CD4-positive, alpha-beta memory T cell (primary cell): ENCODE results near the gene CRYGD. TPM values are rescaled to one million over a fixed set of nuclear protein-coding genes. Genes with fewer than 3 reads are reported as not detected.

ENCODE experiments used
- CTCF ChIA-PET: fragments of 350-600 bp; sonication (Branson Sonifier 250); formaldehyde crosslinking; loops from one replicate; lab custom pipeline; 2021; ENCODE audit warnings: inconsistent platforms; ENCODE audit not compliant: partially characterized antibody; lab: Charles Lee
- POLR2A ChIA-PET: fragments of 350-600 bp; sonication (Branson Sonifier 250); formaldehyde crosslinking; loops from one replicate; lab custom pipeline; 2021; ENCODE audit not compliant: partially characterized antibody; lab: Charles Lee
- DNase-seq, 5 donors: peaks; one replicate each; pipeline versions ENCODE4 v3.0.0 to v3.0.0-alpha.2; 2020 to 2022; ENCODE audit warnings: mixed read lengths in 1 of 5
- H3K27ac ChIP-seq: one replicate; pipeline ENCODE4 v1.7.0; 2013; ENCODE audit warnings: low read depth, low read length
- H3K27me3 ChIP-seq: 2 replicates; pipeline ENCODE4 v1.7.0; 2013; ENCODE audit warnings: mild to moderate bottlenecking, low read length, moderate library complexity; ENCODE audit not compliant: insufficient read depth
- H3K36me3 ChIP-seq: 2 replicates; pipeline ENCODE4 v1.7.0; 2013; ENCODE audit warnings: mild to moderate bottlenecking, low read length, moderate library complexity; ENCODE audit not compliant: insufficient read depth
- H3K4me1 ChIP-seq: 2 replicates; pipeline ENCODE4 v1.7.0; 2013; ENCODE audit warnings: mild to moderate bottlenecking, low read length, moderate library complexity; ENCODE audit not compliant: insufficient read depth
- H3K4me3 ChIP-seq, 2 donors: one replicate each; pipeline ENCODE4 v1.7.0; 2013; ENCODE audit warnings: low read length in 2 of 2, mild to moderate bottlenecking in 1 of 2
- H3K9me3 ChIP-seq, 2 donors: one replicate each; pipeline ENCODE4 v1.7.0; 2013; ENCODE audit warnings: low read length in 2 of 2, control low read depth in 1 of 2; ENCODE audit not compliant: control insufficient read depth in 1 of 2
- H3K27ac Mint-ChIP-seq, 7 donors: one replicate each; pipeline ENCODE4 v1.8.0; 2020 to 2021; ENCODE audit warnings: mixed read lengths in 7 of 7, mild to moderate bottlenecking in 6 of 7, inconsistent platforms in 3 of 7, moderate library complexity in 3 of 7
- H3K27me3 Mint-ChIP-seq, 2 donors: one replicate each; pipeline ENCODE4 v1.8.0; 2020 to 2021; ENCODE audit warnings: mixed read lengths in 2 of 2
- H3K36me3 Mint-ChIP-seq, 2 donors: one replicate each; pipeline ENCODE4 v1.8.0; 2020 to 2021; ENCODE audit warnings: mixed read lengths in 2 of 2, inconsistent platforms in 1 of 2, mild to moderate bottlenecking in 1 of 2
- H3K4me1 Mint-ChIP-seq, 4 donors: one replicate each; pipeline ENCODE4 v1.8.0; 2020 to 2021; ENCODE audit warnings: mixed read lengths in 4 of 4, mild to moderate bottlenecking in 1 of 4
- H3K4me3 Mint-ChIP-seq, 8 donors: one replicate each; pipeline ENCODE4 v1.8.0; 2020 to 2021; ENCODE audit warnings: mixed read lengths in 8 of 8, mild to moderate bottlenecking in 7 of 8, moderate library complexity in 6 of 8, inconsistent platforms in 3 of 8
- H3K9me3 Mint-ChIP-seq, 8 donors: one replicate each; pipeline ENCODE4 v1.8.0; 2020 to 2021; ENCODE audit warnings: mixed read lengths in 8 of 8, mild to moderate bottlenecking in 5 of 8, inconsistent platforms in 3 of 8, moderate library complexity in 1 of 8
- intact Hi-C: fragments of 100-400 bp; cut with micrococcal nuclease; formaldehyde crosslinking; loops from one replicate; pipeline ENCODE4 v1.15.1; 2023
- polyA plus RNA-seq, 2 donors: library from polyadenylated mRNA; unstranded; fragments of 300-500 nt; fragmentation: Illumina TruSeq; gene quantifications; one replicate each; pipeline ENCODE4 v1.2.3, GENCODE V29; 2021
- total RNA-seq, 2 experiments: library from RNA; stranded (reverse); gene quantifications; one replicate each; pipeline ENCODE4 v1.2.3, GENCODE V29; 2021

CRYGD gene
- total and polyA plus RNA-seq, 4 experiments from 2014 or later: not detected

- peaks cover 7 to 20% (median 9%) of the 10 kb centered on the region in 4 donors for H3K4me1 Mint-ChIP-seq
- H3K27ac ChIP-seq: no peak overlapping the region
- intact Hi-C loops: no loop called here
- peaks cover 0 to 4% (median 0%) of the 10 kb centered on the region in 8 donors for H3K9me3 Mint-ChIP-seq
- POLR2A ChIA-PET: no interaction called here
- H3K36me3 Mint-ChIP-seq: no peaks in the 10 kb centered on the region
- H3K27me3 ChIP-seq: no peaks in the 10 kb centered on the region
- no peak overlapping the region for H3K4me3 ChIP-seq
- peaks cover 0 to 7% of the 10 kb centered on the region in 2 donors for H3K27me3 Mint-ChIP-seq
- no peaks in the 10 kb centered on the region for H3K36me3 ChIP-seq
- no peak overlapping the region for H3K27ac Mint-ChIP-seq
- no peak for DNase-seq
- no peaks in the 10 kb centered on the region for H3K4me1 ChIP-seq
- H3K4me3 Mint-ChIP-seq: no peak overlapping the region
- CTCF ChIA-PET: no interaction called here
- no peaks in the 10 kb centered on the region for H3K9me3 ChIP-seq
These were observed 26.5 kb downstream of the CRYGD start for GRCh38 chr2:208097801-208098200.

DNA sequence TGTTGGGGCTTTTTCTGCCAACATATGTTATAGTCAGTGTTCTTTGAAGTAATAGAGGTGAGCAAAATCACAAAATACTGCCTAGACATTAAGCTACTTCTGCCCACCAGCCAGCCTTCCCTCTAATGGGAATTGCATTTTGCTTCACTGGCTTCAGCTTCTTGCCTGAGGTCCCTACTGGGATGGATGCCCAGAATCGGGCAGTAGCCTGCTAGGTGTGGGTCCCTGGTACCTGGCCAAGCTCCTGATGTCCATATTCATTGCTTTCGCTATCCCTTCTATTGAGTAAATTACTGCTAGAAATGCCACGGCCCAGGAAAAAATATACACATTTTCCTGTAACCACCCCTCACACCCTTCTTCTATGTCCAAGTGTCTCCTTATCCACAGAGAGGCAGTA, 27.0 kb downstream of the CRYGD start:
- ChIA-PET CTCF (no interaction called here), POLR2A (no interaction called here)
- H3K27ac ChIP-seq: no peak overlapping the region
- H3K4me1 ChIP-seq: no peaks in the 10 kb centered on the region
- no peaks in the 10 kb centered on the region for H3K9me3 ChIP-seq
- intact Hi-C loops: no loop called here
- H3K9me3 Mint-ChIP-seq: peaks cover 0 to 4% (median 0%) of the 10 kb centered on the region in 8 donors
- H3K27me3 Mint-ChIP-seq: peaks cover 0 to 7% of the 10 kb centered on the region in 2 donors
- DNase-seq: no peak
- H3K4me3 ChIP-seq: no peak overlapping the region
- H3K4me1 Mint-ChIP-seq: peaks cover 7 to 20% (median 9%) of the 10 kb centered on the region in 4 donors
- no peak overlapping the region for H3K27ac Mint-ChIP-seq
- no peaks in the 10 kb centered on the region for H3K36me3 Mint-ChIP-seq
- H3K36me3 ChIP-seq: no peaks in the 10 kb centered on the region
- no peak overlapping the region for H3K4me3 Mint-ChIP-seq
- no peaks in the 10 kb centered on the region for H3K27me3 ChIP-seq

DNA sequence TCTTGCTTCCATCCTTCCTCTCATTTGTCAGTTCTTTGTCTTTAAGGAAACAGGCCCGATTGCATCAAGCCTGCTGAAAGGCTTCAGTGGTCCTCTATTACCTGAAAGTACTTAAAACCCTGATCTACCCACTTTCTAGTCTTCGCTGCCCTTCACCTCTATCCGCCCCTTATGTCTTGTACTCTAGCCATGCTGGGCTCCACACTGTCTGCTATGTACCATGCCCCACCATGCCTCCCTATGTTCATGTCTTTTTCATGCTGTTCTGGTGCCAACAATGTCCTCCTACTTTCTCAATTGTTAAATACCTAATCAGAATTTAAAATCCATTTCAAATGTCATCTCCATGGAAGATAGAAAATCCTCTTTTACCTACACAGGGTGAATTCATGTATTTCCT, 28.2 kb downstream of the CRYGD start:
- ChIA-PET POLR2A (no interaction called here), CTCF (no interaction called here)
- H3K4me1 ChIP-seq: no peaks in the 10 kb centered on the region
- H3K4me3 Mint-ChIP-seq: no peak overlapping the region
- no peak for DNase-seq
- peaks cover 0 to 6% of the 10 kb centered on the region in 2 donors for H3K27me3 Mint-ChIP-seq
- no peak overlapping the region for H3K4me3 ChIP-seq
- peaks cover 3 to 11% (median 4%) of the 10 kb centered on the region in 4 donors for H3K4me1 Mint-ChIP-seq
- no peaks in the 10 kb centered on the region for H3K36me3 Mint-ChIP-seq
- no peak overlapping the region for H3K27ac ChIP-seq
- no peak overlapping the region for H3K27ac Mint-ChIP-seq
- intact Hi-C loops: no loop called here
- no peaks in the 10 kb centered on the region for H3K27me3 ChIP-seq
- H3K36me3 ChIP-seq: no peaks in the 10 kb centered on the region
- no peaks in the 10 kb centered on the region for H3K9me3 ChIP-seq
- H3K9me3 Mint-ChIP-seq: peaks cover 0 to 4% (median 0%) of the 10 kb centered on the region in 8 donors

DNA sequence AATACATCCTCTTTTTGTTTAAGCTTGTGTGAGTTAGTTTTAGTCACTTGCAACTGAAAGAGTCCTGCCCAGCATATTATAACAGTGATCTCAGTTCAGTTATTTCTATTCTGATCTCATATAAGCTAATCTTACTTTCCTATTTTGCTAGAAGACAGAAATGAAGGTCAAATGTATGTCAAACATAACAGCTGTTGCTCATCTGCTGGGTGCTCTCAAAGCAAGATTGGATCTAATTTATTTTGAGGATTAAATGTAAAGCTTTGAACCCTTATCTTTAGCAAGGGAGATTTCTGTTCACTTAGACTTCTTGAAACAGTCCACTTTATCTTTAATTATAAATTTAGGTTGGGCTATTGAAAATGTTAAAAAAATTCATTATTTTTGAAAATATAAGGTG, 31.2 kb downstream of the CRYGD start:
- POLR2A ChIA-PET: no interaction called here
- intact Hi-C loops: no loop called here
- Mint-ChIP-seq H3K36me3 (no peaks in the 10 kb centered on the region), H3K27me3 (peaks cover 0 to 4% of the 10 kb centered on the region in 2 donors), H3K4me1 (no peaks in the 10 kb centered on the region), H3K27ac (no peak overlapping the region), H3K9me3 (peaks cover 0 to 4% (median 0%) of the 10 kb centered on the region in 8 donors), H3K4me3 (no peak overlapping the region)
- CTCF ChIA-PET: interaction anchor here (1.0 kb wide), 1 partner anchor 8 kb away, joined by 3 read pairs; no protein-coding TSS in a partner anchor
- Histone ChIP-seq H3K27ac (no peak overlapping the region), H3K4me3 (no peak overlapping the region), H3K4me1 (no peaks in the 10 kb centered on the region), H3K9me3 (no peaks in the 10 kb centered on the region), H3K36me3 (no peaks in the 10 kb centered on the region), H3K27me3 (no peaks in the 10 kb centered on the region)
- no peak for DNase-seq

DNA sequence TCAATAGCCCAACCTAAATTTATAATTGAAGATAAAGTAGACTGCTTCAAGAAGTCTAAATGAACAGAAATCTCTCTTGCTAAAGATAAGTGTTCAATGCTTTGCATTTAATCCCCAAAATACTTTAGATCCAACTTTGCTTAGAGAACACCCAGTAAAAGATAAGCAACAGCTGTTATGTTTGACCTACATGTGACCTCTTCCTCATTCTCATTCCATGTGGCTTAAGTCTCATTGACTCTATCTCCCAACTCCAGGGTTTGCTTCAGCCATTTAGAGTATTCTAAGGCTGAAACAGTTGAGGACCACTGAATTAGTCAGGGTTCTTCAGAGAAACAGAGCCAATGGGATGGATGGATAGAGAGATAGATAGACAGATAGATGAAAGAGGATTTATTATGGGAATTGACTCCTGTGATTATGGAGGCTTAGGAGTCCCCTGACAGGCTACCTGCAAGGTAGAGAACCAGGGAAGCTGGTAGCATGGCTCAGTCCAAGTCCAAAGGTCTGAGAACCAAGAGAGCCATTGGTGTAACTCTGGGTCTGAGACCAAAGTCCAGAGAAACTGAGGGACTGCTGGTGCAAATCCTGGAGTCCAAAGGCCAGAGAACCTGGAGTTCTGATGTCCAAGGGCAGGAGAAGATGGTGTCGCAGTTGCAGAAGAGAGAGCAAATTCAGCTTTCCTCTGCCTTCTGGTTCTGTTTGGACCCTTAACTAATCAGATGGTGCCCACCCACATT, 32.1 kb downstream of the CRYGD start:
- Mint-ChIP-seq H3K9me3 (peaks cover 0 to 4% (median 0%) of the 10 kb centered on the region in 8 donors), H3K36me3 (no peaks in the 10 kb centered on the region), H3K4me3 (no peak overlapping the region), H3K27me3 (peaks cover 0 to 4% of the 10 kb centered on the region in 2 donors), H3K27ac (no peak overlapping the region), H3K4me1 (no peaks in the 10 kb centered on the region)
- intact Hi-C loops: no loop called here
- ChIA-PET POLR2A (no interaction called here), CTCF (interaction anchor here (1.0 kb wide), 1 partner anchor 9 kb away, joined by 3 read pairs; no protein-coding TSS in a partner anchor)
- H3K9me3 ChIP-seq: no peaks in the 10 kb centered on the region
- H3K4me3 ChIP-seq: no peak overlapping the region
- H3K27ac ChIP-seq: no peak overlapping the region
- H3K27me3 ChIP-seq: no peaks in the 10 kb centered on the region
- no peaks in the 10 kb centered on the region for H3K36me3 ChIP-seq
- no peak for DNase-seq
- H3K4me1 ChIP-seq: no peaks in the 10 kb centered on the region

DNA sequence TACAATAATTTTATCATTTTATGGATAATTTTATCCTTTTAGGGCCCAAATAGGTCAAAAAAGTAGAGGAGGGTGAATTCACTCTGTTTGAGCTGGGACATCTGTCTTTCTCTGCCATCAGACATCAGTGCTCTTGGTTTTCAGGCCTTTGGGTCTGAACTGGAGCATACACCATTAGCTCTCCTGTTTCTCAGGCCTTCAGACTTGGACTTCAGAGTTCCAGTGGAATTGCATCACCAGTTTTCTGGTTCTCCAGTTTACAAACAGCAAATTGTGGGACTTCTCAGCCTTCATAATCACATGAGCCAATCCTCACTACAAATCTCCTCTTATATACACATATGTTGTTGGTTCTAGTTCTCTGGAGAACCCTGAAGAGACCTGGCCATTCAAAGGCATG, 33.9 kb downstream of the CRYGD start:
- DNase-seq: no peak
- Histone ChIP-seq H3K4me1 (no peaks in the 10 kb centered on the region), H3K36me3 (no peaks in the 10 kb centered on the region), H3K4me3 (no peak overlapping the region), H3K27ac (no peak overlapping the region), H3K27me3 (no peaks in the 10 kb centered on the region), H3K9me3 (no peaks in the 10 kb centered on the region)
- Mint-ChIP-seq H3K4me1 (no peaks in the 10 kb centered on the region), H3K36me3 (no peaks in the 10 kb centered on the region), H3K27me3 (no peaks in the 10 kb centered on the region), H3K27ac (no peak overlapping the region), H3K4me3 (no peak overlapping the region), H3K9me3 (peaks cover 0 to 4% (median 0%) of the 10 kb centered on the region in 8 donors)
- ChIA-PET POLR2A (no interaction called here), CTCF (no interaction called here)
- intact Hi-C loops: no loop called here

GRCh38 chr2:208086029-208086428, 38.3 kb downstream of the CRYGD start:
- no peaks in the 10 kb centered on the region for H3K9me3 ChIP-seq
- Mint-ChIP-seq H3K36me3 (no peaks in the 10 kb centered on the region), H3K27ac (no peak overlapping the region), H3K4me3 (no peak overlapping the region), H3K27me3 (peaks cover 2 to 3% of the 10 kb centered on the region in 2 donors), H3K9me3 (peaks cover 0 to 4% (median 0%) of the 10 kb centered on the region in 8 donors), H3K4me1 (no peaks in the 10 kb centered on the region)
- no peaks in the 10 kb centered on the region for H3K36me3 ChIP-seq
- no peak for DNase-seq
- POLR2A ChIA-PET: no interaction called here
- H3K4me3 ChIP-seq: no peak overlapping the region
- CTCF ChIA-PET: interaction anchor here (2.0 kb wide), 1 partner anchor 16 kb away, joined by 5 read pairs; no protein-coding TSS in a partner anchor
- H3K27me3 ChIP-seq: no peaks in the 10 kb centered on the region
- intact Hi-C loops: no loop called here
- H3K27ac ChIP-seq: no peak overlapping the region
- H3K4me1 ChIP-seq: no peaks in the 10 kb centered on the region
